NCI-H446 (cell line): ENCODE data around the gene CACNA1F.
A peak's percentile ranks its signal among the peaks of the same experiment; 100 is the strongest.

Source experiments
- DNase-seq, 2 experiments: peaks; one replicate each; lab custom pipeline; 2025; lab: John Stamatoyannopoulos, UW

The CACNA1F gene

DNA sequence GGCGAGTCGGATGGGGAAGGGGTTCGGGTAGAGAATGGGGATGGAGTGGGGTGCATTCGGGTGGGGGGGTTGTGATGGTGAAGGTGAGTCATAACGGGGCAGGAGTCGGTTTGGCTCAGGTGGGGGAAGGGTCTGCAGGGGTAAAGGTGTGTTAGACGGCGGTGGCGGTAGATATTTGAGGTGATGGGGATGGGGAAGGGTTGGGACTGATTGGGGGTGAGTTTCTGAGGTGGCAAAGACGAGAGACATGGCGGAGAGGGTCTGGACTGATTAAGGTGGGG, 33.9 kb downstream of the CACNA1F start:
- no peak for DNase-seq

DNA sequence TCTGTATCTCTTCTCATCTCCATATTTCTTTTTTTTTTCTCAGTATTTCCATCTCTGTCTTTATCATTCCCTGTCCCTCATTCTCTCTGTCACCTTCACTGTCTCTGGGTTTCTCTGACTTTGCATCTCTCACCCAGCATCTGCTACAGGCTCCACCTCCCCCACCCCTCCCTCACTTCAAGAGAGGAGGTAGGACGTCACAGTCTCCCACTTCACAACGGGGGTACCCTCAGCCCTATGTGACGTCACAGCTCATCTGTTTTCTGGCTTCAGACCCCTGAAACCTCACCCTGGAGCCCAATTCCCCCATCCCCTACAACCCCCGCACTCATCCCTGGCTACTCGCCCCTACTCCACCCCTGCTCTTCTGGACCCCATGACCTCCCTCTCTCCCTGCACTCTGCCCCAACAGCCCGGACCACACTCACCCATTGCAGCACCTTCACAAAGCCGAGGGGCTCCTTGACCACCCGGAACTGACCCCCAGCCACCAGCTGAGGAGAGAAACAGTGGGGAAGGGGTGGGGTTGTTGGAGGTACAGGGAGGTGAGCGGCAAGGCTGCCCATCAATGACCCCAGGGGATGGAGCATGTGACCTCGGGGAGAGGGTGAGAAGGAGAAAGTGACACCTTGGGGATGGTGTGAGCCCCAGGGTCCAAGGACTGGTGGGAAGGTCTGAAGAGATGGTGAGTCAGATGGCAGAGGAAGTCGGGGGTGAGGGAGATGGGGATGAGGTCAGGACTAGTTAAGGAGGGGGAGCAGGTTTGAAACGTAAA, 34.4 kb downstream of the CACNA1F start:
- no peak for DNase-seq

- no peak for DNase-seq
Measured at GRCh38 chrX:49197543-49198087, 35.5 kb downstream of the CACNA1F start.

DNA sequence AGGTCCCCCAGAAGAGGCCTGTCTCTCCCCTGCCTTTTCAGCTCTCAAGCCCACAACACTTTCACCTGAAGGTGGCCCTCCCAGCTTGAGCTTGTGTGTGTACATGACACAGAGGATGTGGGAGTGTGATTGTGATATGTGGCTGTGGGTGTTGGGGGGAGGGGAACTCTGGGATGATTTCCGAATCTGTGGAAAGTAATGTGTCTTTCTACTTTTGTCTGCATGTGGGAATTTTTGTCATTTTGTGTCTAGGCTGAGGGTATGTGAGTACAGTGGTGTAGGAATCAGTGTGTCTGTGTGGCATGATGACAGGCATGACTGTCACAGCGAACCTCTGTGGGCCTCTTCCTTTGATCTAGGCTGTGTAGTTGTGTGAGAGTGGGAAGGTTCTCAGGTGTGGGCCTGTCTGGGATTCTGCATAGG, 39.6 kb downstream of the CACNA1F start:
- DNase-seq, result no peak

DNA sequence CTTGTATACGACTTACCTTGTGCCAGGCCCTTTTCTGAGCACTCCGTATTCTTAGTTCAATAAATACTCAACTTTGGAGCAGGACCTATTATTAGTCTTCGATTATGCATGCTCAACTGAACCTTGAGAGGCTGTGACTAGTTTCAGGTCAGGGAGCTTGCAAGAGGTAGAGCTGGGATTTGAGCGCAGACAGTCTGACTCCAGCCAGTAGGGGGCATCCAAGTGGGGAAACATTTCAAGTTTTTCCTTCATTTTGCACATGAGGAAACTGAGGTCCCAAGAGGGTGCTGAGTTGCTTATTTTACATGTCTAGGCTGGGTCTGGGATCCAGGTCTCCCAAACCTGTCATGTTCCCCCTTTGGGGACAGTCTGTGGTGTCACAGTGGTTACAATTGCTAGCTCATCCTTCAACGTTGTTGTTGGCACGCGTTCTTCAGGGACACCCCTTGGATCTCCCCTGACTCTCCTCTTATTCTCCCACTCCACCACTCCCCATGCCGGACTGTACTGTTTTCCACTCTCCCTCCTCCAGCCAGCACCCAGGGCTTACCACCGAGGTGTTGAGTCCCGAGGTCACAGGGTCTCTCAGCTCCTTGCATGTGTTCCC, 40.3 kb downstream of the CACNA1F start:
- DNase-seq, result peak in 1 of 2 experiments; percentile 33

- peak in 1 of 2 experiments; percentile 19 for DNase-seq
Measured at GRCh38 chrX:49191574-49192011, 41.5 kb downstream of the CACNA1F start.

DNA sequence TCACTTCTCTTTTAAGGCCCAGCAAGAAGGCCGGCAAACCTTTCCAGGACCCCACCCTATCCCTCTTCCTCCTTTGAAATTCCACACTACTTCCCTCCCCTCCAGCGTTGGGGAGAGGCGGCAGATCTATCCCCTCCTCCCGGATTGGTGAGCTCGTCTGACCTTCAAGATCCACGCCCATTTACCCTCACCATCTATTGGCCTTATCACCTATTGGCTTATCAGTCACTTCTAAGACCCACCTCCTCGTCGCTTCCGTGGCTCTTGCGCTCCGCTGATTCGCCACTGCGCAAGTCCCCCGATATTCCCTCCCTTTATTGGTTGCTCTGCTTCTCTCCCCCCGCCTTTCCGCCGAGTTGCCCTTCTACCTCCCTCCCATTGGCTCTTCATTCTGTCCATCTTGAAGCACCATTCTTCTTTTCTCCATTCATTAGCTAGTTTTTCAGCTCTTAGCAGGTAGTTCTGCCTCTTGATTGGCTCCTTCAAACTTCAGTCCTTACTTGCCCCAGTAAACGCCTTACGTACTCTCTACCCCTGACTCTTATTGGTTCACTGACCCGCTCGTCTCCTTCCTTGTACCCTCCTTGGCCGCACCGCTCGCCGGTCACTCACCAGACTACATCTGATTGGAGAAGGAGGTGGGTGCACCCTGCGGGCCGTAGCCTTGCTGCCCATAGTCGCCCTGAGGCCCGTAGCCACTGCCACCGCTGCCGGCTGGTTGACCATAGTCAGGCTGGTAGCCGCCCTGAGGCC, 42.1 kb downstream of the CACNA1F start:
- peak; percentile 91 to 96 for DNase-seq

DNA sequence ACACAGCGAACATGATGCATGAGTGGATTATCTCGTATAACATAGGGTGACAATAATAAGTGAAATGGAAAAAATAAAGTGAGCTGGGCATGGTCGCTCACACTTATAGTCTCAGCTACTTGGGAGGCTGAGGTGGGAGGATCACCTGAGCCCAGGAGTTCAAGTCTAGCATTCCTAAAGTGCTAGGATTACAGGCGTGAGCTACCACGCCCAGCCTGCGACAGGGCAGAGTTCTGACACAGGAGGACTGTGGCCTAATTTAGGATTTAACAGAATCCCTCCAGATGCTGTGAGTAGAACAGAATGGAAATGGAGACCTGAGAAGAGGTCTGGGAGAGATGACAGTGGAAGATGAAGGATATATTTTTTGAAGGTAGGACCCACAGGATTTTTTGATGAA, 43.5 kb downstream of the CACNA1F start:
- DNase-seq, result no peak

DNA sequence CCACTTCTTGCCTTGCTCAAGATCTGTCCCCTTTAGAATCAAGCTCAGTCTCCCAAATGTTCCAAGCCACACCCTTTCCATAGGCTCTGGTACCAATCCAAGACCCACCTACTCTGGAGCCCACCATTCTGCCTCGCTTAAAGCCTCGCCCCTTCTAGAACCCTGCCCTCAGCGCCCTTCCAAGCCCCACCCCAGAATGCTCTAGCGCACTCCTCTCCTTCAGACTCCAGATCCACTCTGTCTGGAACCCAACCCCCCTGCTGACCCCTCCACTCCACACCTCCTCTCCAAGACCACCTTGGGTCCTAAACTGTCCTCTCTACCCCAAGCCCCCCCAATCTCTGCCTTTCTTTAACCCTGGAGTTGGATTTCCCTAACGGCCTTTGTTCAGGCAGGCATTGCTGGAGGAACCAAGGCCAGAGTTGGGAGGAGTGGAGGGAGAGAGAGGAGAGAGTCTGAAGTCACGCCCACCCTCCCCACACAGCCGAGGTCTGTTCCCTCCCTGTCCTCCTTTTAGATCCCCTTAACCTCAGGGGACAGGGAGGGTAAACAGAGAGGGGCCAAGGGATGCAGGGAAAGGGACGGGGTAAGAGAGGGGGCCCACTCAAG, 44.6 kb downstream of the CACNA1F start:
- no peak for DNase-seq

- DNase-seq, result no peak
Measured at GRCh38 chrX:49187526-49187925, 45.6 kb downstream of the CACNA1F start.

- DNase-seq, result no peak
Measured at GRCh38 chrX:49187028-49187394, 46.1 kb downstream of the CACNA1F start.

DNA sequence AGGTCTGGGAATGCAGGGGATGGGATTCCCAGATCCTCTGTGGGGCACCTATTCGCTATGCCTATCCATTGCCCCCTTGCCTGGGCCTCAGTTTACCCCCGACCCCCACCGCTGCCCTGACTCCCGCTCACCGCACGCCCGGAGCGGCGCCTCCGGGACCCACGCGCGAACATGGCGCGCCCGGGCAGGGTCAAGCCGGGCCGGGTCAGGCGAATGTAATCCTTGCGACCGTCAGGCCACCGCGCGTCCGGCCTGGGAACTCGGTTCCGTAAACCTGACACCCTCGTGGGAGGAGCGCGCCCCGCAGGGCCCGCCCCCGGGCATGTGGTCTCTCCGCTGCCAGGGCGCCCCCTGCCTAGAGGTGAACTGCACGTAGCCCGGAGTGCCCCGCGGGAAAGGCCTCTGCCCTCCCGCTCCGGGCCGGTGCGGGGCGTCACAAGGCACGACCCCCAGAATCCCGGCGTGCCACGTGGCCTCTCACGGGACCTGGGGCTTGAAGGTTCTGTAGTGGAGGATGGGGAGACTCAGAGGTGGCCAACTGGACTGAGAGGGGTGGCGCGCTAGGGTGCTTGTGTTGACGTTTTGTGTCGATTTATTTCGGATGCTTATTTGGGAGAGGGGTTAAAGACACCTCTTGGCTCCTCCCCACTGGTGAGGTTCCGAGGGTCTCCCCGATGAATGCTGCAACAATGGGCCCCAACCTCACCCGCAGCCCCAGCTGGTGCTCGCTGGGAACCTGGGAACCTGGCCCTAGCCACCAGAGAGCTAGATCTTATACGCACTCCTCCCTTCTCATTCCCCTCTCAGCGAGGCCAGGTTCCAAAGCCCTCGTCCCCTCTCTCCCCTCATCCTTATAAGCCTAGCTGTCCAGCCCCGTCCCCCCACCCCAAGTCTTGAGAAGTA, 46.8 kb downstream of the CACNA1F start, which contains the start of gene PRICKLE3:
PRICKLE3 (minus strand) TSS at position 249 of the 903 bp plus-strand sequence; CDS start at position 173, 76 bp downstream.
- DNase-seq, result no peak

DNA sequence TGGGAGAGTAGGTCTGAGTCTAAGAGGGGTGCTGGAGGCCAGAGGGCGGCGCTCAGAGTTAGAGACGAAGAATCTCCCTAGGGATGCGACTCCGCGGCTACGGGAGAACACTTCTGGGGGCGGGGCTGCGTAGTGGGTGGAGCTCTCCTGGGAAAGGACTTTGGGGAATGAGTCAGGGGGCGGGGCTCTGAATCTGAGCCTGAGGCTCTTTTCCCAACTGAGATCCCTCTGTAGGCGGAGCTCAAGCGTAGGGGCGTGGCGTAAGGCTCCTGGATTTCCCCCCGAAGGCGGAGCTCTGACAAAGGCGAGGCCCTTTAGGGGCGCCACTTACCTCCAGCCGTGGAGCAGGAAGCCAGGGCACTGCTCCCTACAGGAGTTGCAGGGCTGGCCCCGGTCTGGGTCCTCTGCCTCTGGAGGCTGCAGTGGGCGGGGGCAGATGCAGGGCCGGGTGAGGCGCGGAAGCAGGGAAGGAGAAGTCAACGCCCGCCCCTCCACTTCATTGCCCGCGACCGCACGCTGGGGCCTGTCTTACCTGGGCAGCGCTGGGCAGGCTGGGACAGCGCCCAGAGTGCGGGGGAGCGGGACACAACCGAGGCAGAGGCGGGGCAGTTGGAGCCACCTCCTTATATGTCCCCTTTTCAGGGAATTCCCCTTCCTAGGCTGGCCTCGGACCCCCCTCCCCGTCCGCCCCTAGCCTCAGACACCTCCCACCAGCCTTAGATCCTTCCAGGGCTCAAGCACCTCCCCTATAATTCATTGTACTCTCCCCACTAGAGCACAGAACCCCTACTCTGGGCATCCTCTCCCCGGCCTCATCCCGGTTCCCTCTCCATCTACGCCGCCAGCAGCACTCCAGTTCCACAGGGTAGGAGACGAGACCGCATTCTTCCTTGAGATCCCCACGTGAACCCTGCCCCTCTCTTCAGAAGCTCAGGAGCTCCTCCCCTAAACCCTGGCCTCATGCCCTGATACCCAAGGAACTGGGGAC, 48.6 kb downstream of the CACNA1F start:
- DNase-seq, result peak; percentile 65 to 92

- no peak for DNase-seq
Measured at GRCh38 chrX:49183701-49184281, 49.3 kb downstream of the CACNA1F start.

DNA sequence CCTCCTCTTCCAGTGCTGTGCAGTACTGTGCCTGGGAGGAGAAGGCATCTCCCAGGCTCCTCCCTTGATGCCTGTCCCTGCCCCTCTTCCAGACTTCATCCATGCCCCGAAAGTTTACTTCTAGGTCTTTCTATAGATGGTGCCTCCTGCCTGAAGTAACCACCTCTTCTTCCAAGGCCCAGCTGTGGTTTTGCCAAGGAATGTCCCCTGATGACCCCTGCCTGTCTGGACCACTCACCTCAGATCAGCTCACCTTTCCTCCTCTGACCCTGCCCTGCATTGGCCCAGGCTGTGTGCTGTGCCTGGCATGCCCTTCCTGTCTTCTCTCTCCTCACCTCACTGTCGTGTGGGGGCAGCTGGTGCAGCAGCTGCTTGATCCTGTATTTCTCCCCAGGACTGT, 53.8 kb downstream of the CACNA1F start:
- DNase-seq, result no peak

GRCh38 chrX:49178537-49178936, 54.6 kb downstream of the CACNA1F start:
- no peak for DNase-seq

DNA sequence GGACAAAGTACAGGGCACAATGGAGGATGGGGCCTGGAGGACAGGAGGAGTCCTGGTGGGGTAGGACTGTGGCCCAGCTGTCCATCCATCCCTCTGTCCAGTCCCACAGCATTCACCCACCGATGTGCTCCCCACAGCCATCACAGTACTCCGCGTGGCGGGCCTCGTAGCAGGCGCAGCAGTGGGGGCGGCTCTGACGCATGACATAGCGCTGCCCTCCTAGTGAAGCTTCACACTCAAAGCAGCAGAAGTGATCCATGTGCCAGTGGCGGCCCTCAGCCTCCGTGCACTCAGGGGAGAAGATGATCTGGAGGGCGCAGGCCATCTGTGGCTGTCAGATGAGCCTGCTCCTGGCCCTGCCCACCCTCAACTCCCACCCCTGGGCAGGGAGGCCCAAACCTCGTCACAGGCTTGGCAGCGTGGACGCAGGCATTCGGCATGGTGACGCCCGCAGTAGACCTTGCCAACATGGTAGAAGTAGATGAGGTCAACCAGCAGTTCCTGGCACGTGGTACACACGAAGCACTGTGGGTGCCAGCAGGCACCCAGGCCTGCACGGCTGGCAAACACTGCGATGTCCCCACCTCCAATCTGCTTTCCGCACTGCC, 55.2 kb downstream of the CACNA1F start:
- no peak for DNase-seq

- no peak for DNase-seq
Measured at GRCh38 chrX:49177338-49177833, 55.8 kb downstream of the CACNA1F start.
